ENCODE data around the gene CRYBB2.
"Not testable (repeated sequence)": the region's sequence is repeated elsewhere in the genome, so short reads cannot be mapped to it uniquely, and the experiment has no call there.

CRYBB2 gene

DNA sequence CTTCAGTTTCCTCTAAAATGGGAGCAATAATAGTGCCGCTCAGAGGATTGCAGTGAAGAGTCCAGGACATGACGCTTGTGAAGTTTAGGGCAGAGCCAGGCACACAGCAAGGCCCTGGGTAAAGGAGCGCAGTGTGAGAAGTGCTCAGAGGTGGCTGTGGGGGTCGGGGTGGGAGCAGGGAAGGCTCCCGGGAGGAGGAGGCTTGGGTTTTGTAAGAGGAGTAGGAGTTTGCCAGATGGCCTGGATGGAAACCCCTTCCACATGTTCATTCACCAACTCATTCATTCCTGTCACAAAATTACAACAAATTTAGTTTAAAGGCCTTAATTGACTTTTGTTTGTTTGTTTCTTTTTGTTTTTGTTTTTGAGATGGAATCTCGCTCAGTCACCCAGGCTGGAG is 17.0 kb downstream of the CRYBB2 start:
- no peak for DNase-seq

- no peak for DNase-seq
Observed at GRCh38 chr22:25237503-25237902, 18.1 kb downstream of the CRYBB2 start.

- not testable (repeated sequence) for DNase-seq
Observed at GRCh38 chr22:25238058-25238457, 18.6 kb downstream of the CRYBB2 start.

GRCh38 chr22:25255169-25255568 is 35.7 kb downstream of the CRYBB2 start:
- not testable (repeated sequence) for DNase-seq

DNA sequence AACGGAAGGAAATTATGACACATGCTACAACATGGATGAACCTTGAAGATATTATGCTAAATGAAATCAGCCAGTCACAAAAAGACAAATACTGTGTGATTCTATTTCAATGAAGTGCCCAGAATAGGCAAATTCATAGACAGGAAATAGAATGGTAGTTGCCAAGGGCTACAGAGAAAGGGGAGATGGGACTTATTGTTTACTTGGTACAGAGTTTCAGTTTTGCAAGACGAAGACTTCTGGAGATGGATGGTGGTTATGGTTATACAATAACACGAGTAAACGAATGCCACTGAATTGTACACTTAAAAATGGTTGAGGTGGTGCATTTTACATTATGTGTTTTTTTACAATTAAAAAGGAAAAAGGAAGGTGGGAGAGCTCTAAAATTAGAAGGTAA is 48.1 kb downstream of the CRYBB2 start:
- not testable (repeated sequence) for DNase-seq

- not testable (repeated sequence) for DNase-seq
Observed at GRCh38 chr22:25268902-25269301, 49.5 kb downstream of the CRYBB2 start.

- DNase-seq: not testable (repeated sequence)
Observed at GRCh38 chr22:25270061-25270460, 50.6 kb downstream of the CRYBB2 start.

DNA sequence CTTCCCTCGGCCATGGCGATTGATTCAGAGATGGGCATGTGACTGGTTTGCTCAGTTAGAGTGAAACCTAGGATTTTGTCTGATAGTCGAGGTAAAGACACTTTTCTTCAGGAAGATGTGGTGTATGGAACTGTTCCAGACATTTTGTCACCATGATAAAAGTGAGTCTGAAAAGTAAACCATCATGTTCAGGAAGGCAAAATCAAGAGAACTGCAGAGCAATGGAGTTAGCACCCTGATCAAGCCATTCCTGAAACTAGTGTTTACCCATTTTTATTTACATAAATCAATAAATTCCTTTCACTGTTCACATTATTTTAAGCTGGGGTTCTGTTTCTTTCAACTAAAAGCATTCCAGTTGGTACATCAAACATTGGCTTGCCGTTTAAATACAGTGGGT is 53.8 kb downstream of the CRYBB2 start:
- DNase-seq: not testable (repeated sequence)

- not testable (repeated sequence) for DNase-seq
Observed at GRCh38 chr22:25273928-25274327, 54.5 kb downstream of the CRYBB2 start.

DNA sequence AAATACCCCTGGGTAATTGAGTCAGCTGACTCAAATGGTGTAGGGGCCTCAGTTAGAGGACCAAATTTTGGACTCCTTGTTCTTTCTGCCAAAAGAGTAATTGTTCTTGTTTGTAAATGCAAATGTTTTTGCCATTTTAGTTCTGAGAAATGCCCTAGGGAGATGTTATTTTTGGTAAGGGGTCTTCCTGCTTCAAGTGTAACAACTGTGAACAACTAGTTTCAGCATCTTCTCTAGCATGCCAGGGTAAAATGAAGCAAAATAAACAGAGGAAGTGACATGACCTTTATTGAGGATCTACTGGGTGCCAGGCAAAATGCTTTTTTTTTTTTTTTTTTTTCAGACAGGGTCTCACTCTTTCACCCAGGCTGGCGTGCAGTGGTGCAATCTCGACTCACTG is 60.7 kb downstream of the CRYBB2 start:
- not testable (repeated sequence) for DNase-seq
